Trophoblast cell (in vitro differentiated cells and primary cell): Measurements from ENCODE around the gene CHAF1A.
A peak's percentile ranks its signal among the peaks of the same experiment; 100 is the strongest.

ENCODE experiments used
- DNase-seq, 2 donors: peaks; one replicate each; pipeline ENCODE4 v3.0.0-alpha.2; 2016
- H2AFZ ChIP-seq: 2 replicates; pipeline ENCODE4 v1.6.1; 2013; ENCODE audit warnings: low read length, moderate library complexity, mild to moderate bottlenecking; ENCODE audit not compliant: insufficient read depth, poor library complexity
- H2AK5ac ChIP-seq: 2 replicates; pipeline ENCODE4 v1.6.1; 2013; ENCODE audit warnings: mild to moderate bottlenecking, low read length
- H2BK120ac ChIP-seq: 2 replicates; pipeline ENCODE4 v1.6.1; 2013; ENCODE audit warnings: low read length, mild to moderate bottlenecking, moderate library complexity; ENCODE audit not compliant: insufficient read depth, poor library complexity
- H2BK12ac ChIP-seq: 2 replicates; pipeline ENCODE4 v1.6.1; 2013; ENCODE audit warnings: mild to moderate bottlenecking, low read length, moderate library complexity
- H2BK5ac ChIP-seq: 2 replicates; pipeline ENCODE4 v1.6.1; 2013; ENCODE audit warnings: low read length, low read depth, moderate library complexity, mild to moderate bottlenecking; ENCODE audit not compliant: poor library complexity
- H3K14ac ChIP-seq: 2 replicates; pipeline ENCODE4 v1.6.1; 2013; ENCODE audit warnings: mild to moderate bottlenecking, low read length
- H3K18ac ChIP-seq: 2 replicates; pipeline ENCODE4 v1.6.1; 2013; ENCODE audit warnings: mild to moderate bottlenecking, low read length
- H3K23ac ChIP-seq: 2 replicates; pipeline ENCODE4 v1.6.1; 2013; ENCODE audit warnings: low read length
- H3K27ac ChIP-seq: 2 replicates; pipeline ENCODE4 v1.5.1; 2013; ENCODE audit warnings: low read depth, mild to moderate bottlenecking, inconsistent platforms, low read length, moderate library complexity
- H3K27me3 ChIP-seq: 2 replicates; pipeline ENCODE4 v1.6.1; 2013; ENCODE audit warnings: inconsistent platforms, mild to moderate bottlenecking, low read length, moderate library complexity; ENCODE audit not compliant: insufficient read depth
- H3K36me3 ChIP-seq, 2 experiments: 1 replicate in 1 of 2; 2 replicates in 1 of 2; pipeline ENCODE4 v1.6.1; 2013; ENCODE audit warnings: low read length in 2 of 2, mild to moderate bottlenecking in 2 of 2, moderate library complexity in 1 of 2; ENCODE audit not compliant: insufficient read depth in 2 of 2, control insufficient read depth in 1 of 2
- H3K4ac ChIP-seq: 2 replicates; pipeline ENCODE4 v1.6.1; 2013; ENCODE audit warnings: low read depth, mild to moderate bottlenecking, low read length, moderate library complexity
- H3K4me1 ChIP-seq, 2 experiments: 1 replicate in 1 of 2; 2 replicates in 1 of 2; pipeline ENCODE4 v1.6.1; 2013; ENCODE audit warnings: low read length in 2 of 2, mild to moderate bottlenecking in 2 of 2, moderate library complexity in 1 of 2; ENCODE audit not compliant: insufficient read depth in 2 of 2, control insufficient read depth in 1 of 2
- H3K4me2 ChIP-seq: 2 replicates; pipeline ENCODE4 v1.6.1; 2013; ENCODE audit warnings: inconsistent platforms, mild to moderate bottlenecking, low read length, moderate library complexity
- H3K4me3 ChIP-seq: 2 replicates; pipeline ENCODE4 v1.5.1; 2013; ENCODE audit warnings: mild to moderate bottlenecking, low read depth, low read length, inconsistent platforms
- H3K79me1 ChIP-seq: one replicate; pipeline ENCODE4 v1.6.1; 2013; ENCODE audit warnings: low read length
- H3K79me2 ChIP-seq: 2 replicates; pipeline ENCODE4 v1.6.1; 2013; ENCODE audit warnings: low read length, mild to moderate bottlenecking; ENCODE audit not compliant: control insufficient read depth, insufficient read depth, poor library complexity
- H3K9ac ChIP-seq: 2 replicates; pipeline ENCODE4 v1.6.1; 2013; ENCODE audit warnings: mild to moderate bottlenecking, low read length
- H3K9me3 ChIP-seq: 2 replicates; pipeline ENCODE4 v1.6.1; 2013; ENCODE audit warnings: low read depth, mild to moderate bottlenecking, control low read depth, inconsistent platforms, low read length; ENCODE audit not compliant: insufficient read depth
- H4K12ac ChIP-seq: 2 replicates; pipeline ENCODE4 v1.6.1; 2013; ENCODE audit warnings: low read depth, mild to moderate bottlenecking, low read length, moderate library complexity
- H4K8ac ChIP-seq: 2 replicates; pipeline ENCODE4 v1.6.1; 2013; ENCODE audit warnings: low read depth, mild to moderate bottlenecking, low read length, moderate library complexity
- H4K91ac ChIP-seq: one replicate; pipeline ENCODE4 v1.6.1; 2013; ENCODE audit warnings: low read depth, mild to moderate bottlenecking, low read length, moderate library complexity
- WGBS: extraction: QIAGEN DNeasy Blood & Tissue Kit; methylation state at CpG from one replicate; pipeline ENCODE4 v1.1.7; 2013; ENCODE audit warnings: missing lambda C conversion rate; ENCODE audit not compliant: insufficient read length, insufficient coverage; ENCODE audit errors: extremely low coverage; 5-methylcytosine and 5-hydroxymethylcytosine counted together

Gene CHAF1A

GRCh38 chr19:4428326-4428975, 26.0 kb downstream of the CHAF1A start:
- DNase-seq = no peak
- Histone ChIP-seq H2BK12ac (no peak overlapping the region), H3K79me2 (no peaks in the 10 kb centered on the region), H2BK5ac (no peak overlapping the region), H3K36me3 (peaks cover 65 to 66% of the 10 kb centered on the region in 2 experiments), H4K8ac (no peak overlapping the region), H3K9ac (no peak overlapping the region), H3K9me3 (peaks cover 1% of the 10 kb centered on the region), H2AFZ (no peak overlapping the region), H3K14ac (no peak overlapping the region), H3K79me1 (no peaks in the 10 kb centered on the region), H4K12ac (no peak overlapping the region), H4K91ac (no peak overlapping the region), H3K4me2 (no peak overlapping the region), H2BK120ac (no peak overlapping the region), H3K23ac (no peak overlapping the region), H2AK5ac (no peak overlapping the region), H3K4ac (no peak overlapping the region), H3K4me1 (no peaks in the 10 kb centered on the region), H3K27me3 (no peaks in the 10 kb centered on the region), H3K4me3 (no peak overlapping the region), H3K27ac (no peak overlapping the region), H3K18ac (no peak overlapping the region)
- no CpG with 5 or more reads among the region's 20 CpGs for WGBS

DNA sequence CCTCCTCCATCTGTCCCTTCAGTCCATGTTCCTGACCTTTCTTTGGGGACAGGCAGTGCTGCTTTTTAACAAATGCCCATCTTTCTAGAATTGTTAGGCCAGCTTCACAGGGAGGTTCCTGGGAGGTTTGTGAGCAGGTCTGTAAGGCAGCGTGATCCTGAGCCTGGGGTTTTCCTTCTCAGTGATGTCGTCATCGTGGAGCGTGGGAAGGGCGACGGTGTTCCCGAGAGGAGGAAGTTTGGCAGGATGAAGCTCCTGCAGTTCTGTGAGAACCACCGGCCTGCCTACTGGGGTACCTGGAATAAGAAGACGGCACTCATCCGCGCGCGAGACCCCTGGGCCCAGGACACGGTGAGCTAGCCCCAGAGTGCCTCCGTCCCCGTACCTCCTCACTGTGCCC, 26.8 kb downstream of the CHAF1A start:
- Histone ChIP-seq H2BK12ac (no peak overlapping the region), H3K14ac (no peak overlapping the region), H3K9me3 (peaks cover 1% of the 10 kb centered on the region), H4K8ac (no peak overlapping the region), H3K4me2 (no peak overlapping the region), H3K27me3 (no peaks in the 10 kb centered on the region), H3K79me1 (no peaks in the 10 kb centered on the region), H3K27ac (no peak overlapping the region), H3K18ac (no peak overlapping the region), H4K91ac (no peak overlapping the region), H3K4ac (no peak overlapping the region), H2BK5ac (no peak overlapping the region), H3K79me2 (no peaks in the 10 kb centered on the region), H3K9ac (no peak overlapping the region), H4K12ac (no peak overlapping the region), H2BK120ac (no peak overlapping the region), H2AK5ac (no peak overlapping the region), H3K23ac (no peak overlapping the region), H3K36me3 (peaks cover 64 to 66% of the 10 kb centered on the region in 2 experiments), H3K4me1 (no peaks in the 10 kb centered on the region), H2AFZ (no peak overlapping the region), H3K4me3 (no peak overlapping the region)
- no CpG with 5 or more reads among the region's 16 CpGs for WGBS
- DNase-seq = no peak

- no peak overlapping the region for H3K18ac ChIP-seq
- H4K91ac ChIP-seq = no peak overlapping the region
- H3K4ac ChIP-seq = no peak overlapping the region
- H3K79me2 ChIP-seq = no peaks in the 10 kb centered on the region
- H2BK12ac ChIP-seq = no peak overlapping the region
- no peak overlapping the region for H3K14ac ChIP-seq
- no peak overlapping the region for H2AK5ac ChIP-seq
- H4K12ac ChIP-seq = no peak overlapping the region
- H3K79me1 ChIP-seq = no peaks in the 10 kb centered on the region
- no peak for DNase-seq
- H3K9me3 ChIP-seq = peaks cover 1% of the 10 kb centered on the region
- H2BK120ac ChIP-seq = no peak overlapping the region
- H2BK5ac ChIP-seq = no peak overlapping the region
- no peaks in the 10 kb centered on the region for H3K4me1 ChIP-seq
- no peak overlapping the region for H3K23ac ChIP-seq
- H3K4me3 ChIP-seq = no peak overlapping the region
- H3K36me3 ChIP-seq = peaks cover 65 to 66% of the 10 kb centered on the region in 2 experiments
- no peak overlapping the region for H3K4me2 ChIP-seq
- H2AFZ ChIP-seq = no peak overlapping the region
- no peak overlapping the region for H3K9ac ChIP-seq
- no peak overlapping the region for H3K27ac ChIP-seq
- H3K27me3 ChIP-seq = no peaks in the 10 kb centered on the region
- WGBS = no CpG with 5 or more reads among the region's 12 CpGs
- H4K8ac ChIP-seq = no peak overlapping the region
These were observed 27.3 kb downstream of the CHAF1A start for GRCh38 chr19:4429771-4430171.

DNA sequence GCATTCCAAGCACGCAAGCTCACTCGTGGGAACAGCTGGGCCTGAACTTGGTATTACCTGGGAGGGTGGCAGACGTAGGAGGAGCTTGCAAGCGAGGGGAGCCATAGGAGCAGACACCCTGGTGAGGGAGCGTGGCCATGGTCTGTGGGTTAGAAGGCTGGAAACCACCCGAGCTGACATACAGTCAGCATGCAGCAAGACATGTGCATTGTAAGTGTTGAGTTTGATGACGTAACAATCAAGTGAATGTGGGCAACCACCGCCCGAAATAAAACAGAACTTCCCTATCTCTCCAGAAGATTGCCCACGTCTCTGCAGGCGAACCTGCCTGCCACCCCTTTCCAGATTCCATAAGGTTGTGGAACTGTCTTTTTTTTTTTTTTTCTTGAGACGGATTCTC, 28.3 kb downstream of the CHAF1A start:
- no CpG with 5 or more reads among the region's 12 CpGs for WGBS
- Histone ChIP-seq H3K4me1 (no peaks in the 10 kb centered on the region), H3K27ac (no peak overlapping the region)

More for the DNA sequence above, 28.3 kb downstream of the CHAF1A start:
- H3K4ac ChIP-seq = no peak overlapping the region
- no peak overlapping the region for H4K12ac ChIP-seq
- no peak overlapping the region for H3K14ac ChIP-seq
- peaks cover 1% of the 10 kb centered on the region for H3K9me3 ChIP-seq
- H3K18ac ChIP-seq = no peak overlapping the region
- DNase-seq = peak; percentile 19 to 34
- no peak overlapping the region for H3K23ac ChIP-seq
- no peak overlapping the region for H2AFZ ChIP-seq
- H3K27me3 ChIP-seq = no peaks in the 10 kb centered on the region
- H2BK120ac ChIP-seq = no peak overlapping the region
- peaks cover 67 to 68% of the 10 kb centered on the region in 2 experiments for H3K36me3 ChIP-seq
- H4K91ac ChIP-seq = no peak overlapping the region
- no peak overlapping the region for H2BK12ac ChIP-seq
- no peaks in the 10 kb centered on the region for H3K79me1 ChIP-seq
- no peak overlapping the region for H2AK5ac ChIP-seq
- no peak overlapping the region for H3K9ac ChIP-seq
- H3K4me3 ChIP-seq = no peak overlapping the region
- no peak overlapping the region for H2BK5ac ChIP-seq
- no peak overlapping the region for H3K4me2 ChIP-seq
- no peaks in the 10 kb centered on the region for H3K79me2 ChIP-seq
- H4K8ac ChIP-seq = no peak overlapping the region
